A673 (cell line): Measurements from ENCODE around the gene NUMA1. TPM values are rescaled to one million over a fixed set of nuclear protein-coding genes. Genes with fewer than 3 reads are reported as not detected.

Experiments used
- BruUV-seq: library from RNA; stranded (reverse); fragments of 400-500 nt; replicated peaks from 2 replicates; lab custom pipeline; 2021; lab: Mats Ljungman, UMichigan
- CTCF ChIA-PET: fragments of 300-600 bp; sonication (Branson Sonifier 250); formaldehyde crosslinking; loops from one replicate; lab custom pipeline; 2022; ENCODE audit warnings: antibody characterized with exemption; lab: Charles Lee
- POLR2A ChIA-PET: fragments of 300-600 bp; sonication (Branson Sonifier 250); formaldehyde crosslinking; loops from one replicate; lab custom pipeline; 2022; ENCODE audit warnings: antibody characterized with exemption; ENCODE audit not compliant: low non-redundant PET; lab: Charles Lee
- DNase-seq: peaks from one replicate; pipeline ENCODE4 v3.0.0-alpha.2; 2015; ENCODE audit warnings: low spot score
- H3K27ac ChIP-seq: fragments of 200-600 bp; sonication (generic); 2 replicates; pipeline ENCODE4 v1.5.1; 2016; ENCODE audit warnings: mixed run types, low read depth, mild to moderate bottlenecking, mixed read lengths, antibody characterized with exemption, low read length; ENCODE audit not compliant: poor library complexity, severe bottlenecking
- H3K27me3 ChIP-seq: fragments of 200-600 bp; sonication (generic); replicated peaks from 2 replicates; pipeline ENCODE4 v1.6.1; 2017; ENCODE audit warnings: mixed run types, low read depth, mild to moderate bottlenecking, mixed read lengths, antibody characterized with exemption, low read length; ENCODE audit not compliant: insufficient read depth, poor library complexity
- H3K36me3 ChIP-seq: fragments of 200-600 bp; sonication (generic); 2 replicates; pipeline ENCODE4 v1.6.1; 2016; ENCODE audit warnings: mixed run types, mild to moderate bottlenecking, mixed read lengths, antibody characterized with exemption, low read length; ENCODE audit not compliant: insufficient read depth, poor library complexity, severe bottlenecking
- H3K4me1 ChIP-seq: fragments of 200-600 bp; sonication (generic); 2 replicates; pipeline ENCODE4 v1.6.1; 2017; ENCODE audit warnings: mixed run types, mild to moderate bottlenecking, mixed read lengths, antibody characterized with exemption, low read length; ENCODE audit not compliant: insufficient read depth, poor library complexity, severe bottlenecking
- H3K4me3 ChIP-seq: fragments of 200-600 bp; sonication (generic); 2 replicates; pipeline ENCODE4 v1.5.1; 2016; ENCODE audit warnings: low read depth, mixed run types, mild to moderate bottlenecking, mixed read lengths, low read length; ENCODE audit not compliant: poor library complexity, severe bottlenecking
- H3K9me3 ChIP-seq: fragments of 200-600 bp; sonication (generic); 2 replicates; pipeline ENCODE4 v1.6.1; 2016; ENCODE audit warnings: mixed run types, low read depth, mild to moderate bottlenecking, mixed read lengths, antibody characterized with exemption, low read length; ENCODE audit not compliant: poor library complexity, severe bottlenecking
- EZH2 ChIP-seq: fragments of 200-600 bp; sonication (generic); IDR thresholded peaks from 2 replicates; pipeline ENCODE4 v1.6.1; 2017; ENCODE audit warnings: borderline replicate concordance, low read depth, mild to moderate bottlenecking, mixed read lengths, antibody characterized with exemption, low read length; ENCODE audit not compliant: poor library complexity, severe bottlenecking
- intact Hi-C: fragments of 100-400 bp; cut with micrococcal nuclease; formaldehyde crosslinking; loops from one replicate; pipeline ENCODE4 v1.10.0; 2022; ENCODE audit not compliant: unreplicated experiment
- total RNA-seq: library from RNA; stranded (reverse); gene quantifications from 2 replicates; pipeline ENCODE4 v1.2.3, GENCODE V29; 2021
- TF ChIP-seq, protein P1 (sequence below): fragments of 300-800, 200-600 bp; sonication (generic); conservative IDR thresholded peaks from 2 replicates; pipeline ENCODE4 v1.5.1; 2017; ENCODE audit warnings: low read depth, mild to moderate bottlenecking, antibody characterized with exemption, low read length, moderate library complexity, mixed read lengths

NUMA1 gene
- total RNA-seq, 1 experiment from 2014 or later = 216 TPM

GRCh38 chr11:71979602-71980001 lies 100.7 kb downstream of the NUMA1 start:
- Histone ChIP-seq H3K4me3 (no peak overlapping the region), H3K9me3 (no peaks in the 10 kb centered on the region), H3K4me1 (no peaks in the 10 kb centered on the region), H3K27me3 (no peaks in the 10 kb centered on the region), H3K27ac (no peak overlapping the region), H3K36me3 (no peaks in the 10 kb centered on the region)
- intact Hi-C loops = loop anchor here (5.0 kb wide), 1 partner anchor 203 kb away; no protein-coding TSS in a partner anchor
- DNase-seq = no peak
- CTCF ChIA-PET = no interaction called here
- POLR2A ChIA-PET = no interaction called here
- BruUV-seq = no TSS peak
- TF ChIP-seq, protein P1, sequence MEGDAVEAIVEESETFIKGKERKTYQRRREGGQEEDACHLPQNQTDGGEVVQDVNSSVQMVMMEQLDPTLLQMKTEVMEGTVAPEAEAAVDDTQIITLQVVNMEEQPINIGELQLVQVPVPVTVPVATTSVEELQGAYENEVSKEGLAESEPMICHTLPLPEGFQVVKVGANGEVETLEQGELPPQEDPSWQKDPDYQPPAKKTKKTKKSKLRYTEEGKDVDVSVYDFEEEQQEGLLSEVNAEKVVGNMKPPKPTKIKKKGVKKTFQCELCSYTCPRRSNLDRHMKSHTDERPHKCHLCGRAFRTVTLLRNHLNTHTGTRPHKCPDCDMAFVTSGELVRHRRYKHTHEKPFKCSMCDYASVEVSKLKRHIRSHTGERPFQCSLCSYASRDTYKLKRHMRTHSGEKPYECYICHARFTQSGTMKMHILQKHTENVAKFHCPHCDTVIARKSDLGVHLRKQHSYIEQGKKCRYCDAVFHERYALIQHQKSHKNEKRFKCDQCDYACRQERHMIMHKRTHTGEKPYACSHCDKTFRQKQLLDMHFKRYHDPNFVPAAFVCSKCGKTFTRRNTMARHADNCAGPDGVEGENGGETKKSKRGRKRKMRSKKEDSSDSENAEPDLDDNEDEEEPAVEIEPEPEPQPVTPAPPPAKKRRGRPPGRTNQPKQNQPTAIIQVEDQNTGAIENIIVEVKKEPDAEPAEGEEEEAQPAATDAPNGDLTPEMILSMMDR = no peak
- no peak for TF ChIP-seq EZH2

- Histone ChIP-seq H3K4me1 (no peaks in the 10 kb centered on the region), H3K4me3 (no peak overlapping the region), H3K9me3 (no peaks in the 10 kb centered on the region), H3K27ac (no peak overlapping the region), H3K27me3 (no peaks in the 10 kb centered on the region), H3K36me3 (no peaks in the 10 kb centered on the region)
- POLR2A ChIA-PET = no interaction called here
- no TSS peak for BruUV-seq
- CTCF ChIA-PET = interaction anchor here (0.6 kb wide), 1 partner anchor 137 kb away, joined by 6 read pairs; no protein-coding TSS in a partner anchor
- intact Hi-C loops = loop anchor here (5.0 kb wide), 1 partner anchor 203 kb away; no protein-coding TSS in a partner anchor
- DNase-seq = no peak
- TF ChIP-seq, protein P1 = no peak
- TF ChIP-seq EZH2 = no peak
These were observed 101.2 kb downstream of the NUMA1 start for GRCh38 chr11:71979094-71979493.

DNA sequence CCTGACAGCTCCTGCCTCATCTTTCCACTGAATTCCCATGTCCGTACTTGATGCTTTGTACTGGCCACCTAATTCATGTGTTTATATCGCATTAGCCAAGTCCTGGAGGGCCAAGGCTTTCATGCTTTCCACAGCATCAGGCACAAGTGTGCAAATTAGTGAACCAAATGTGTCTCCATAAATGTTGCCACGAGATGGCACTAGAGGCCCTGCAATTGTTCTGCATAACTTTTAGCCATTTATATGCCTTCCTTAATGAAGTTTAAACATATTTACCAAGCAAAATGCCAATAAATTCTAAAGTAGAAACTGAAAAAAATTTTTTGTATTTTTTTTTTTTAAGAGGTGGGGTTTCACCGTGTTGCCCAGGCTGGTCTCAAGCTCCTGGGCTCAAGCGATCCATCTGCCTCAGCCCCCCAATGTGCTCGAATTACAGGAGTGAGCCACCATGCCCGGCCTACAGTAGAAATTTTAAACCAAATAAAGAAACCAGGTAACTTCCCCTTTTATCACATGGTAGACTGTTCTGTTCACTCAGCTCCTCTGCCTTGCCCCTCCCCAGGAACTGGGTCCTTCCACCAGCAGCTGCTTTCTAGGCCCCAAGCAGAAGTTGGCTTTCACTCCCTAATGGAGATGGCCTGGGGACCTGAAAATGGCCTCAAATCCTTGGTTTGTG lies 102.5 kb downstream of the NUMA1 start:
- POLR2A ChIA-PET = no interaction called here
- intact Hi-C loops = loop anchor here (2.0 to 5.0 kb wide), 3 partner anchors 113 to 453 kb away; no protein-coding TSS in a partner anchor
- BruUV-seq = no TSS peak
- DNase-seq = peak; percentile 74
- TF ChIP-seq, protein P1 = peak; percentile 90
- TF ChIP-seq EZH2 = no peak
- no peaks in the 10 kb centered on the region for H3K27me3 ChIP-seq
- H3K9me3 ChIP-seq = no peaks in the 10 kb centered on the region
- H3K4me3 ChIP-seq = no peak overlapping the region
- CTCF ChIA-PET = interaction anchor here (1.2 kb wide), 1 partner anchor 178 kb away, joined by 3 read pairs; no protein-coding TSS in a partner anchor
- no peak overlapping the region for H3K27ac ChIP-seq
- H3K4me1 ChIP-seq = no peaks in the 10 kb centered on the region
- H3K36me3 ChIP-seq = no peaks in the 10 kb centered on the region
